SU-DHL-6 (cell line): ENCODE data around the gene CTF1.
"Not testable (repeated sequence)": the region's sequence is repeated elsewhere in the genome, so short reads cannot be mapped to it uniquely, and the experiment has no call there.

Experiments
- H2AFZ ChIP-seq: fragments of 200-600 bp; sonication (generic); 2 replicates; pipeline ENCODE4 v1.6.1; 2014; ENCODE audit warnings: low read depth, mild to moderate bottlenecking, moderate library complexity, mixed read lengths, antibody characterized with exemption, low read length; ENCODE audit not compliant: severe bottlenecking
- H3F3A ChIP-seq: fragments of 200-600 bp; shearing (Covaris generic); 2 replicates; pipeline ENCODE4 v1.6.0; 2016; ENCODE audit warnings: antibody characterized with exemption, mild to moderate bottlenecking; ENCODE audit not compliant: insufficient read depth
- H3K27ac ChIP-seq: fragments of 200-600 bp; sonication (generic); 2 replicates; pipeline ENCODE4 v1.5.1; 2016; ENCODE audit warnings: low read depth, mild to moderate bottlenecking, low read length, moderate library complexity, mixed read lengths
- H3K27me3 ChIP-seq: fragments of 200-600 bp; sonication (generic), shearing (Covaris generic); 2 replicates; pipeline ENCODE4 v1.6.0; 2014; ENCODE audit warnings: mild to moderate bottlenecking, low read length
- H3K36me3 ChIP-seq: fragments of 200-600 bp; sonication (generic); 2 replicates; pipeline ENCODE4 v1.6.1; 2014; ENCODE audit warnings: mild to moderate bottlenecking, low read length, mixed read lengths
- H3K4me2 ChIP-seq: fragments of 300-600, 200-600 bp; shearing (Covaris generic), sonication (generic); 2 replicates; pipeline ENCODE4 v1.6.0; 2014; ENCODE audit warnings: low read length, low read depth, mild to moderate bottlenecking; ENCODE audit not compliant: poor library complexity, severe bottlenecking
- H3K4me3 ChIP-seq: fragments of 200-600 bp; sonication (generic); 2 replicates; pipeline ENCODE4 v1.5.1; 2014; ENCODE audit warnings: antibody characterized with exemption, low read length, mild to moderate bottlenecking, mixed read lengths; ENCODE audit not compliant: insufficient read depth, poor library complexity, severe bottlenecking
- H3K79me2 ChIP-seq: fragments of 200-600 bp; sonication (generic); 2 replicates; pipeline ENCODE4 v1.6.1; 2014; ENCODE audit warnings: mild to moderate bottlenecking, low read length, moderate library complexity; ENCODE audit not compliant: insufficient read depth
- H3K9ac ChIP-seq: fragments of 200-600 bp; sonication (generic); 2 replicates; pipeline ENCODE4 v1.7.0; 2014; ENCODE audit warnings: mild to moderate bottlenecking, low read length
- H3K9me2 ChIP-seq: fragments of 200-600 bp; sonication (generic); replicated peaks from 2 replicates; pipeline ENCODE4 v1.6.1; 2014; ENCODE audit warnings: low read length; ENCODE audit not compliant: insufficient read depth
- H3K9me3 ChIP-seq: fragments of 200-600 bp; sonication (generic); 2 replicates; pipeline ENCODE4 v1.6.1; 2014; ENCODE audit warnings: low read length, mixed read lengths; ENCODE audit not compliant: insufficient read depth
- H4K20me1 ChIP-seq: fragments of 200-600 bp; sonication (generic); 2 replicates; pipeline ENCODE4 v1.6.1; 2014; ENCODE audit warnings: low read depth, mild to moderate bottlenecking, antibody characterized with exemption, low read length, moderate library complexity, mixed read lengths
- EZH2phosphoT487 ChIP-seq: fragments of 200-600 bp; sonication (generic), shearing (Covaris generic); conservative IDR thresholded peaks from 2 replicates; pipeline ENCODE4 v1.6.1; 2018; ENCODE audit warnings: mild to moderate bottlenecking, antibody characterized with exemption, low read length, moderate library complexity, mixed read lengths
- TF ChIP-seq, protein P1 (sequence below): fragments of 200-600 bp; sonication (generic); IDR thresholded peaks from one replicate; pipeline ENCODE4 v1.5.1; 2017; ENCODE audit warnings: antibody characterized with exemption, mild to moderate bottlenecking, low read length, moderate library complexity; ENCODE audit not compliant: insufficient read depth, poor library complexity, severe bottlenecking

The CTF1 gene

DNA sequence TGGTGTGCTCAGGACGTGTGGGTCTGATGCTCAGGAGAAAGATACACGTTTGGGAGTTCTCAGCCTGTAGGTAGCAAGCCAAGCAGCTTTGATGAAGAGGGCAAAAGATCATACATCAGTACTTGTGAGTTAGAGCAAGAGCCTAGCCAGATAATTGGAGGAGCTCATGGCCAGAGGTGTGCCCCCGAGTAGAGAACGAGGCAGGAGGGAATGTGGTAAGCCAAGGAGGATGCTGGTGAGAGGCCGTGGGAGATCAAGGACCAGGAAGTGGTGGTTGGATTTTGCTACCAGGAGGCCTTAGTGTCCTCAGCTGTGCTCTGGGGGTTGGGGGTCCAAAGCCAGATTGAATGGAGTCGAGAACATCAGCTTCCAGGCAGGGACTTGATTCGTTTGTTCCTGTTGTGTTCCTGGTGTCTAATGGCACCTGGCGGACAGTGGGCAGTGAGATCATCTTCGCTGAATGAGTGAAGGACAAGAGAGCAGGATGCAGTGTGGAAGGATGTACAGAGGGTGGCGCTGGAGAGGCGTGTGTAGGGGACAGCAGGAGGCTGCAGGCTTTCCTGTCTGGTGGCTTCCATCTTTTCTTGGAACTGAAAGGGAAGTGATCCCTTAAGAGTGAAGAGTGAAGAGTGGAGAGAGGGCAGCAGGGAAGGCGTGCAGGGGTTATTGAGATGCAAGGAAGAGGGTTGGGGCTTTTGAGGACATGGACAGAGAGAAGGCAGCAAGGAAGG lies 38.6 kb downstream of the CTF1 start:
- TF ChIP-seq EZH2phosphoT487: no peak
- TF ChIP-seq, protein P1, sequence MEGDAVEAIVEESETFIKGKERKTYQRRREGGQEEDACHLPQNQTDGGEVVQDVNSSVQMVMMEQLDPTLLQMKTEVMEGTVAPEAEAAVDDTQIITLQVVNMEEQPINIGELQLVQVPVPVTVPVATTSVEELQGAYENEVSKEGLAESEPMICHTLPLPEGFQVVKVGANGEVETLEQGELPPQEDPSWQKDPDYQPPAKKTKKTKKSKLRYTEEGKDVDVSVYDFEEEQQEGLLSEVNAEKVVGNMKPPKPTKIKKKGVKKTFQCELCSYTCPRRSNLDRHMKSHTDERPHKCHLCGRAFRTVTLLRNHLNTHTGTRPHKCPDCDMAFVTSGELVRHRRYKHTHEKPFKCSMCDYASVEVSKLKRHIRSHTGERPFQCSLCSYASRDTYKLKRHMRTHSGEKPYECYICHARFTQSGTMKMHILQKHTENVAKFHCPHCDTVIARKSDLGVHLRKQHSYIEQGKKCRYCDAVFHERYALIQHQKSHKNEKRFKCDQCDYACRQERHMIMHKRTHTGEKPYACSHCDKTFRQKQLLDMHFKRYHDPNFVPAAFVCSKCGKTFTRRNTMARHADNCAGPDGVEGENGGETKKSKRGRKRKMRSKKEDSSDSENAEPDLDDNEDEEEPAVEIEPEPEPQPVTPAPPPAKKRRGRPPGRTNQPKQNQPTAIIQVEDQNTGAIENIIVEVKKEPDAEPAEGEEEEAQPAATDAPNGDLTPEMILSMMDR: peak; percentile 47
- no peak overlapping the region for H3K27ac ChIP-seq
- H3K4me2 ChIP-seq: no peak overlapping the region
- H3K79me2 ChIP-seq: no peaks in the 10 kb centered on the region
- H3K9ac ChIP-seq: no peak overlapping the region
- no peak overlapping the region for H3K4me3 ChIP-seq
- H3F3A ChIP-seq: no peaks in the 10 kb centered on the region
- H2AFZ ChIP-seq: no peak overlapping the region
- no peaks in the 10 kb centered on the region for H3K9me2 ChIP-seq
- H3K9me3 ChIP-seq: no peaks in the 10 kb centered on the region
- no peaks in the 10 kb centered on the region for H3K27me3 ChIP-seq
- H3K36me3 ChIP-seq: no peaks in the 10 kb centered on the region
- no peaks in the 10 kb centered on the region for H4K20me1 ChIP-seq

DNA sequence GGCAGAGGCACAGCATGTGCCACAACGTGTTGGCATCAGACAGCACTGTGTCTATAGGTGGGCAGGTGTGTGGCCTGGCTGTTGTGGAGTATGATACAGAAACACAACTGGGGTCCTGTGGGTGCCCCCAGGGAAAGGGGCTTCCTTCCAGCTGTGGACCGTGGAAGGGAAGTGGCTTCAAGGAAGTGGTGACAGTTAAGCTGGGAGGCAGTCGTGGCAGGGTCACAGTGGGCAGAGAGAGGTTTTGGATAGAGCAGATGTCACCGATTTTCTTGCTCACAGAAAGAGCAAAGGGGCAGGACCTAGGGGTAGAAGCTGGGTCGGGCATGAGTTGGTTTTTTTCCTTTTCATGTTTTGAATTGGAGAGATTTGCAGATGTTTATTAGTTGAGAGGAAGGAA lies 41.3 kb downstream of the CTF1 start:
- Histone ChIP-seq H3K4me2 (no peak overlapping the region), H3K79me2 (no peaks in the 10 kb centered on the region), H3K9ac (no peak overlapping the region), H3K36me3 (no peaks in the 10 kb centered on the region), H3K9me3 (no peaks in the 10 kb centered on the region), H3K27ac (no peak overlapping the region), H3K27me3 (no peaks in the 10 kb centered on the region), H2AFZ (no peak overlapping the region), H4K20me1 (no peaks in the 10 kb centered on the region), H3K9me2 (no peaks in the 10 kb centered on the region), H3K4me3 (no peak overlapping the region), H3F3A (no peaks in the 10 kb centered on the region)
- no peak for TF ChIP-seq EZH2phosphoT487
- TF ChIP-seq, protein P1: no peak

DNA sequence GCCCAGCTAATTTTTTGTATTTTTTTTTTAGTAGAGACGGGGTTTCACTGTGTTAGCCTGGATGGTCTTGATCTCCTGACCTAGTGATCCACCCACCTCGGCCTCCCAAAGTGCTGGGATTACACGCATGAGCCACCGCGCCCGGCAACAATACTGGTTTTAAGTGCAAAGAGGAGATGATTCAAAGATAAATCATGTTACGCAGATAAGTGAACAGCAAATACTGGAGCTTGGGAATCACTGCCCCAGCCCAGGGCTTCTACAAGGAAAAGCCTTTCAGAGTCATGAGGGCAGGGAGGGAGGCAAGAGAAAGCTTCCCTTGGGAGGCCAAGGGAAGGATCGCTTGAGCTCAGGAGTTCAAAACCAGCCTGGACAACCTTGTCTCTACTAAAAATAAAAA lies 43.2 kb downstream of the CTF1 start:
- H3K9me2 ChIP-seq, H4K20me1 ChIP-seq, H3K36me3 ChIP-seq, H2AFZ ChIP-seq, H3K9ac ChIP-seq, H3K27ac ChIP-seq, H3K4me3 ChIP-seq, H3F3A ChIP-seq, H3K27me3 ChIP-seq, H3K4me2 ChIP-seq, H3K9me3 ChIP-seq, H3K79me2 ChIP-seq: not testable (repeated sequence)
